ENCODE measurements around the gene LGR6. TPM values are rescaled to one million over a fixed set of nuclear protein-coding genes. Genes with fewer than 3 reads are reported as not detected.

LGR6 gene
- total and polyA plus RNA-seq, 2 of the 4 experiments (the other 2 are of a cell fraction): not detected

DNA sequence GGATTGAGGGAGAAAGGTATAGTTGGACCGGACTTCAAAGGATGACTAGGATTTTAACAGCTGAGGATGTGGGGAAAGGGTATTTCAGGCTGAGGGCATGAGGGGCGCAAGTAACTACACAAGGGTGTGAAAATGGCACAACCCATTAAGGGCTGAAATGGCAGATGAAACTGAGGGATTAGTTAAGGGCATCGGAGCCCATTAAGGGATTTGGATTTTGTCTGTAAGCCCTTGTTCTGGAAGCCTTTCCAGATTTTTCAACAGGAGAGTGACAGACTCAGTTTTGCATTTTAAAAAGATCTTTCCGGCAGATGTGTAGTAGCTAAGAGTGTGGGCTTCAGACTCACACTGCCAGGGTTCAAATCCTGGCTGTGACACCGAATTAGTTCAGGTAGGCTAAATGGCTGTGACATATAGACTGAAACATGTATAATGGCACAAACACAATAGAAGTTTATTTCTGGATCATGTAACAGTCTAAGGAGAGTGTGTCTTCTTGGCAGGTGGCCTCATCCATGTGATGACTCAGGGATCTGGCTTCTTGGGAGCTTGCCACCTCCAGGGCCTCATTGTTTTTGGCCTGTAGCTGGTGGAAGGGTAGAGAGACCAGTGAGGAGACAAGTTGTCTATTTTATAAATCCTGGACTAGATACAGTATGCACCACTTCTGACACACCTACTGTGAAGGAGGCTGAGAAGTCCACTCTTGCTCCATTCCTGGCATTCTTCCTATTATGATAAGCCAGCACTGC lies 98.5 kb downstream of the LGR6 start:
- POLR2A ChIA-PET (ENCODE audit: unreplicated experiment): no interaction called here
- intact Hi-C loops (cut with micrococcal nuclease): no loop called here
- dilution Hi-C loops (cut with HindIII; ENCODE audit: low sequenced_read_pairs, unreplicated experiment): no loop called here

More for the DNA sequence above, 98.5 kb downstream of the LGR6 start:
- H3K4me3 ChIP-seq (ENCODE audit: insufficient read depth, low read depth, low read length): no peak overlapping the region
- no peaks in the 10 kb centered on the region; the same call in 1 of the 2 replicates for H4K20me1 ChIP-seq (ENCODE audit: insufficient read depth, low read length)
- H3K4me1 ChIP-seq (ENCODE audit: control insufficient read depth, insufficient read depth, low read length): no peaks in the 10 kb centered on the region; the same call in 1 of the 2 replicates
- no peak overlapping the region for H3K56ac ChIP-seq (ENCODE audit: extremely low read depth, insufficient read depth, low read length)
- no peak overlapping the region for H3K27ac ChIP-seq (ENCODE audit: insufficient read depth, low read length)
- no peaks in the 10 kb centered on the region; the same call in 1 of the 2 replicates for H3K9me3 ChIP-seq (ENCODE audit: control insufficient read depth, insufficient read depth, low read length)
- TF ChIP-seq NFE2L2 (IDR thresholded peaks at IDR 0.05; ENCODE audit: low read depth, low read length) (no peak), CEBPB (IDR thresholded peaks at IDR 0.05; ENCODE audit: low read depth, low read length) (no peak), ELK1 (IDR thresholded peaks at IDR 0.05; ENCODE audit: borderline replicate concordance, low read depth, low read length) (no peak), MXI1 (IDR thresholded peaks at IDR 0.05; ENCODE audit: borderline replicate concordance, low read depth, low read length) (no peak), RFX5 (IDR thresholded peaks at IDR 0.05; ENCODE audit: low read depth, low read length) (no peak), SMC3 (IDR thresholded peaks at IDR 0.05; ENCODE audit: low read depth, low read length) (no peak)
- no TSS peak for BruUV-seq (replicated peaks)
- H3K9me1 ChIP-seq (ENCODE audit: insufficient read depth, low read length): no peaks in the 10 kb centered on the region
- peaks cover 12% of the 10 kb centered on the region for H3K27me3 ChIP-seq (ENCODE audit: control insufficient read depth, insufficient read depth, low read length)
- H3K4me2 ChIP-seq (ENCODE audit: low read depth, low read length): no peak overlapping the region
- in situ Hi-C loops (cut with MboI; ENCODE audit: low sequenced_read_pairs): no loop called here
- peak overlapping the region; percentile 10; the same call in 1 of the 2 replicates for H2AK5ac ChIP-seq (ENCODE audit: low read depth, low read length)
- DNase-seq (peak; percentile 88), ATAC-seq (ENCODE audit: low read depth) (peak; percentile 71)
- H3K23ac ChIP-seq (ENCODE audit: low read depth, low read length): no peak overlapping the region
- no peak overlapping the region for H4K5ac ChIP-seq (ENCODE audit: low read depth, low read length)
- H4K91ac ChIP-seq (ENCODE audit: insufficient read depth, low read depth, low read length): no peak overlapping the region
- H2AK9ac ChIP-seq (replicated peaks; ENCODE audit: low read depth, low read length, poor library complexity): no peak overlapping the region
- no peak overlapping the region for H3K4ac ChIP-seq (ENCODE audit: low read depth, low read length)
- WGBS, 2 experiments (ENCODE audit: extremely low coverage in 2 of 2, insufficient read length in 1 of 2): 86% methylated on average over 3 of the region's 5 CpGs; no CpG with 5 or more reads in 1 of the 2 experiments
- no peak overlapping the region for H2BK20ac ChIP-seq (ENCODE audit: low read depth, low read length)
- H3K14ac ChIP-seq (replicated peaks; ENCODE audit: low read depth, low read length): no peak overlapping the region
- no peak overlapping the region for H2AFZ ChIP-seq (replicated peaks; ENCODE audit: low read length, poor library complexity)
- H2BK120ac ChIP-seq (ENCODE audit: low read depth, low read length): no peak overlapping the region
- H2BK15ac ChIP-seq (ENCODE audit: low read depth, low read length): no peak overlapping the region
- no peak overlapping the region for H3K18ac ChIP-seq (ENCODE audit: low read depth, low read length)
- no peak overlapping the region for H2BK5ac ChIP-seq (ENCODE audit: low read depth, low read length, poor library complexity, severe bottlenecking)
- no peaks in the 10 kb centered on the region for H3K79me1 ChIP-seq (ENCODE audit: low read depth in 1 of 2, low read length in 2 of 2)
- no peak overlapping the region for H3K9ac ChIP-seq (ENCODE audit: low read depth, low read length)
- H4K8ac ChIP-seq (ENCODE audit: low read depth in 2 of 2, low read length in 2 of 2): no peak overlapping the region
- no peaks in the 10 kb centered on the region for H3K36me3 ChIP-seq (ENCODE audit: control insufficient read depth, insufficient read depth, low read length)
- CTCF ChIA-PET: no interaction called here
